C4-2B (cell line): ENCODE measurements around the gene CARMIL1.
A peak's percentile ranks its signal among the peaks of the same experiment; 100 is the strongest.

ENCODE experiments used
- H3K27ac ChIP-seq: fragments of 450-650 bp; 2 replicates; pipeline ENCODE4 v1.5.1; 2017
- CTCF ChIP-seq: fragments of 450-650 bp; conservative IDR thresholded peaks from 2 replicates; pipeline ENCODE4 v1.5.1; 2017; ENCODE audit warnings: mild to moderate bottlenecking
- ZFX ChIP-seq: fragments of 450-650 bp; IDR thresholded peaks from 2 replicates; pipeline ENCODE4 v1.6.1; 2017

CARMIL1 gene

DNA sequence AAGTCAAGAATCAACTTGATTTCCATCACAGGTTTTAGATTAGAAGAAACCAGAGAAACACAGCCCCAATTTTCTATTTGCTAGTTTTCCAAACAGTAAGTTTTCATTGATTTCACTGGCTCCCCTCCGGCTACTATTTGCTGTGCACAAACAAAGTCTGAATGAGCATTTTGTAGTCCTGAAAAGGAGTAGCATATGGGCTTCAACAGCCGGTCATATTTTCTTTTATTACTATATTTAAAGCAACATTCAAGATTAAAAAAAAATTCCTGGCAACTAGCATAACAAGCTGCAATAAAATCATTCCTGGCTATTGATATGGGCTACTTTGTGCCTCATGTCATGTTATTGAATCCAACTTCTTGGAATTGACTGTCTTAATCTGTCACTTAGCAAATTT is 48.3 kb downstream of the CARMIL1 start:
- no peak overlapping the region for H3K27ac ChIP-seq
- TF ChIP-seq ZFX = no peak
- no peak for TF ChIP-seq CTCF

DNA sequence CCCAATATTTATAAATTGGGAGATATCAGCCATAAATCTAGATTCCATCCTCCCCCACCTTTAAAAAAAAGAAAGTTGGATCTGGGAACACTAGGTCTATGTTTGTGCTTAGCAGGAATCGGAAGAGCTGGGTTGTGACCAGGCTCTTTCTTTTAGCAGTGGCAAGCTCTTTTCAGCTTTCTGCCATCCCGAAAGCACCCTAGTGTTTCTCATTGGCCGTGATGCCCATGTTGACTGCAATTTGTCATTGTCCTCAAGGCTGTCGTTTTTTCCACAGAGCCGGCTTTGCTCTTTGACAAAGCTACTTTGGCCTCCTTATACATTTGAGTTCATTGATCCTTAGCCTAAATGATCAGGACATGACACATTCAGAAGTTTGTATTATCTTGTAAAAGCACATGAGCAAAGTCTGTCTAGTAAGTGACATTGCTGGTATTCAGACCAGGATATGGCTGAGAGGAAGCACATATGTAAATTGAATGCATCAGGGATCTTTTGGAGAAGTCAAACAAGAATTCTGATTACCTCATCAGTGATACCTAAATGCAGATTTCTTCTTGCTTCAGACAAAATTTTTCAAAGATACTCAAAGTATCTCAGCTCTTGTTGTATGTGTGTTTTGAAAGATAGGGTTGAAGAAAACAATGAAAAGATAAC is 50.1 kb downstream of the CARMIL1 start:
- no peak for TF ChIP-seq ZFX
- H3K27ac ChIP-seq = peak overlapping the region; percentile 43; the same call in 1 of the 2 replicates

DNA sequence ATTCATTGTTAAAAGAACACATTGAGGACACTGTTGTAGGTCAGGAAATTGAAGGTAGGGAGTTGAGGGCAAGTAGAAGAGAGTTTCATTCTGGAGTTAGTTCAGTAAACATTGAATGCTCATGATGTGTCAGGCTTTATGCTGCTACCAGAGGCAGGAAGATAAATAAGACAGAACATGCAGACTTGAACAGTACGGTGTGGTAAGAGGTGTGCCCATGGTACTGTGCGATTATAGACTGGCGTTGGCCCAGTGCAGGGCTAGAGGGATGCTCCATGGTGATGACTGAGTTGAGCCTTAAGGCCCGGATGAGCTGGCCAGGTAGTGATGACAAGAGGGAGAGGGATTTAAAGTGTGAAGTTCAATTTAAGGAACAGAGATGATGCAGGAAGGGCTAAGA is 50.8 kb downstream of the CARMIL1 start:
- no peak for TF ChIP-seq CTCF
- TF ChIP-seq ZFX = no peak
- no peak overlapping the region for H3K27ac ChIP-seq

DNA sequence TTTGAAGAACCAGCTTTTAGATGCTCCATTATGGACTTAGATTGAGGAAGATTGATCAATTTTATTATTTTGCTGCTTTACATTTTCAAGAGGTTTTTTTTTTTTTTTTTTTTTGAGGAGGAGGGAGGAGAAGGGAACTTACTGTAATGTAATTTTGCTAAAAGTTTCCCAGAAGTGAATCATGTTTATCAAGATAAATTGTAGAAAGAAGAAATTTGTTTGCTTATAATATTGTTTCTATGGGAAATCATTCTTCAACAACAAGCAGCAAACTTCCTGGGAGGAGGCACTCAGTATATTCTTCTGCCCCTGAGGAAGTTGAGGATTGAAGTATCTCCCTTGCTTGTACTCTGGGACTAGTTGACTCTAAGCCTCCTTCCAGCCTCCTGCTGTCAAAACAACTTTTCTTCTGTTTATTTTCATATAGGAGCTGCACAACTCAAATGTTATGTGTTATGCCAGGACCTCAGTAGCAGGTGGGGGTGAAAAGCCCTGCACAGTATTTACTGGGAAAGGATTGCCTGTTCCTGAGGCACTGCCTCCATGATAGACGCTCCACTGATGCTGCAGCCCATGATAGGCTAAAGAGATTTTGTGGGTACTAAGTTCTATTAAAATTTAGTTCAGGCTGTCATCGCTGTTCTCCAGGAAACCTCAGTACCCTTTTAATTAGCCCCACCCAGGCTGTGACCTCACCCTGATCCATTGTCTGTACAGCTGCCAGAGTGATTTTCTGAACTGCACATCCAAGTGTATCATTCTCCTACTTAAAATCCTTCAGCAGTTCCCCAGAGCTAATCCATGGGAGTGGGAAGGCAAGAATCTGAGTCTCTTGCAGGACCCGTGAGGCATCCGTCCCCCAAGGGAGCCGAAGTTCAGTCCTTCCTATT is 51.9 kb downstream of the CARMIL1 start:
- TF ChIP-seq ZFX (no peak), CTCF (no peak)
- H3K27ac ChIP-seq = no peak overlapping the region

- no peak for TF ChIP-seq CTCF
- no peak for TF ChIP-seq ZFX
- H3K27ac ChIP-seq = no peak overlapping the region
Measured at GRCh38 chr6:25332165-25332564, 53.0 kb downstream of the CARMIL1 start.

DNA sequence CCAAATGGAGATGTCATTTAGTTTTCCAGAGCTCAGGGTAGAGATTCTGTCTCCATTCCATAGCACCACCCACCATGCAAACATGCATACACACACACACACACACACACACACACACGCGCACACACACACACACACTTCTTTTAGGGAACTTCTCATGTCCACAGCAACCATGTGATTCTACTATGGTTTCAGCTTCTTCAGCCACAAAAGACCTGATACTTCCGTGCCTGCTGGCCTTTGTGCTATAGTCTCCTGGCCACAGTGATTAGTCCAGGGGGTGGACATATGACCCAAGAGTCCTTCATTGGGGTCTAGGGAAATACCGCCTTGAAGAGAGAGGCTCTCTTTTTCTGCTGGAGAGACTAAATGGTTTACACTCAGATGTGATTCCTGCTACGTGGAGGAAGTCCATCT is 53.5 kb downstream of the CARMIL1 start:
- H3K27ac ChIP-seq = no peak overlapping the region
- TF ChIP-seq ZFX (no peak), CTCF (no peak)

DNA sequence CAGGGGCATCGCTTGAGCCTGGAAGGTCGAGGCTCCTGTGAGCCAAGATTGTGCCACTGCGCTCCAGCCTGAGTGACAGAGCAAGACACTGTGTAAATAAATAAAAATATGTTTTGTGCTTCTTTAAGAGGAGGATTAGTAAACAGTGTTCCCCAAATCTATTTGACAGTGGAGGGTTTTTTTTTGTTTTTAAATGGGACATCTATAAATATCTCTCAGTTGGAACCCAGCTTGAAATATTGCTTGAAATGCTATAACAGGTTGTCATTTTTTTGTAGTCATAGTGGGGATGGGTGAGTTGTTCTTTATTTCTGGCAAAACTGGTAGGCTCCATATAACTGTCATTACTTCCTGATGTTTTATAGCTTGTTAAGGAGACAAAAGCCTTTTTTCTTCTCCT is 54.3 kb downstream of the CARMIL1 start:
- no peak overlapping the region for H3K27ac ChIP-seq
- TF ChIP-seq ZFX (no peak), CTCF (no peak)
